H9 (cell line): ENCODE data around the gene LYPD5. TPM values are rescaled to one million over a fixed set of nuclear protein-coding genes. Genes with fewer than 3 reads are reported as not detected.

Source experiments
- DNase-seq: peaks from one replicate; pipeline ENCODE4 v3.0.0-alpha.2; 2017
- H2AFZ ChIP-seq: one replicate; pipeline ENCODE4 v1.6.1; 2013; ENCODE audit warnings: mild to moderate bottlenecking, low read length, control low read depth, moderate library complexity
- H2AK5ac ChIP-seq: 2 replicates; pipeline ENCODE4 v1.6.1; 2013; ENCODE audit warnings: low read length, control low read depth, mixed read lengths; ENCODE audit not compliant: insufficient read length
- H2BK120ac ChIP-seq: one replicate; pipeline ENCODE4 v1.6.1; 2013; ENCODE audit warnings: low read depth, mild to moderate bottlenecking, low read length, control low read depth, inconsistent platforms; ENCODE audit not compliant: poor library complexity, severe bottlenecking
- H2BK12ac ChIP-seq: 2 replicates; pipeline ENCODE4 v1.6.1; 2013; ENCODE audit warnings: low read length, control low read depth, mixed read lengths, low read depth; ENCODE audit not compliant: insufficient read length
- H2BK15ac ChIP-seq: 2 replicates; pipeline ENCODE4 v1.6.1; 2013; ENCODE audit warnings: low read depth, low read length, control low read depth
- H2BK20ac ChIP-seq: one replicate; pipeline ENCODE4 v1.6.1; 2013; ENCODE audit warnings: low read depth, mild to moderate bottlenecking, low read length, control low read depth, inconsistent platforms; ENCODE audit not compliant: poor library complexity, severe bottlenecking
- H2BK5ac ChIP-seq: 2 replicates; pipeline ENCODE4 v1.6.1; 2013; ENCODE audit warnings: low read length, control low read depth, mixed read lengths; ENCODE audit not compliant: insufficient read length
- H3K14ac ChIP-seq: 2 replicates; pipeline ENCODE4 v1.6.1; 2013; ENCODE audit warnings: low read length, control low read depth; ENCODE audit not compliant: insufficient read depth
- H3K18ac ChIP-seq: 2 replicates; pipeline ENCODE4 v1.6.1; 2013; ENCODE audit warnings: low read depth, mild to moderate bottlenecking, mixed read lengths, low read length, control low read depth; ENCODE audit not compliant: insufficient read length
- H3K23ac ChIP-seq: 2 replicates; pipeline ENCODE4 v1.6.1; 2013; ENCODE audit warnings: low read length, control low read depth, mixed read lengths, low read depth; ENCODE audit not compliant: insufficient read length
- H3K23me2 ChIP-seq: 2 replicates; pipeline ENCODE4 v1.6.1; 2013; ENCODE audit warnings: low read depth, mild to moderate bottlenecking, mixed read lengths, low read length, control low read depth; ENCODE audit not compliant: insufficient read length, poor library complexity, severe bottlenecking
- H3K27ac ChIP-seq: 2 replicates; pipeline ENCODE4 v1.5.1; 2013; ENCODE audit warnings: low read length, control low read depth, mixed read lengths, low read depth; ENCODE audit not compliant: insufficient read length
- H3K27me3 ChIP-seq: 2 replicates; pipeline ENCODE4 v1.6.1; 2013; ENCODE audit warnings: low read length, control low read depth, inconsistent platforms; ENCODE audit not compliant: insufficient read depth
- H3K4ac ChIP-seq: 2 replicates; pipeline ENCODE4 v1.6.1; 2013; ENCODE audit warnings: low read depth, mild to moderate bottlenecking, control low read depth, inconsistent platforms, low read length, moderate library complexity
- H3K4me1 ChIP-seq: 2 replicates; pipeline ENCODE4 v1.6.1; 2013; ENCODE audit warnings: low read length, control low read depth, inconsistent platforms; ENCODE audit not compliant: insufficient read depth
- H3K4me2 ChIP-seq: 2 replicates; pipeline ENCODE4 v1.6.1; 2013; ENCODE audit warnings: low read length, control low read depth, mixed read lengths; ENCODE audit not compliant: insufficient read length, insufficient read depth
- H3K56ac ChIP-seq: 2 replicates; pipeline ENCODE4 v1.6.1; 2013; ENCODE audit warnings: low read depth, mild to moderate bottlenecking, mixed read lengths, low read length, control low read depth; ENCODE audit not compliant: insufficient read length
- H3K79me1 ChIP-seq: 2 replicates; pipeline ENCODE4 v1.6.1; 2013; ENCODE audit warnings: low read depth, mild to moderate bottlenecking, moderate library complexity, low read length, control low read depth, inconsistent platforms; ENCODE audit not compliant: insufficient read depth, poor library complexity, severe bottlenecking
- H3K79me2 ChIP-seq: 2 replicates; pipeline ENCODE4 v1.6.1; 2013; ENCODE audit warnings: low read length, control low read depth, inconsistent platforms; ENCODE audit not compliant: insufficient read depth
- H3K9ac ChIP-seq: 2 replicates; pipeline ENCODE4 v1.6.1; 2013; ENCODE audit warnings: low read length, control low read depth, mixed read lengths; ENCODE audit not compliant: insufficient read length; ENCODE audit errors: extremely low read depth
- H3K9me3 ChIP-seq: one replicate; pipeline ENCODE4 v1.6.1; 2013; ENCODE audit warnings: low read depth, low read length, inconsistent platforms; ENCODE audit not compliant: control insufficient read depth
- H3T11ph ChIP-seq: one replicate; pipeline ENCODE4 v1.6.1; 2013; ENCODE audit warnings: mild to moderate bottlenecking, low read length, control low read depth, inconsistent platforms
- H4K20me1 ChIP-seq: one replicate; pipeline ENCODE4 v1.6.1; 2013; ENCODE audit not compliant: control insufficient read depth, insufficient read length, insufficient read depth
- H4K5ac ChIP-seq: 2 replicates; pipeline ENCODE4 v1.6.1; 2013; ENCODE audit warnings: low read depth, mild to moderate bottlenecking, mixed read lengths, low read length, control low read depth; ENCODE audit not compliant: insufficient read length
- H4K8ac ChIP-seq: replicated peaks from 2 replicates; pipeline ENCODE4 v1.6.1; 2013; ENCODE audit warnings: low read length, control low read depth, mixed read lengths, low read depth; ENCODE audit not compliant: insufficient read length
- H4K91ac ChIP-seq: 2 replicates; pipeline ENCODE4 v1.6.1; 2013; ENCODE audit warnings: low read depth, mild to moderate bottlenecking, moderate library complexity, mixed read lengths, low read length, control low read depth; ENCODE audit not compliant: insufficient read length
- H3K27ac Mint-ChIP-seq, 3 experiments: 2 replicates in 2 of 3; 3 replicates in 1 of 3; pipeline ENCODE4 v1.8.0; 2020 to 2021; ENCODE audit warnings: mixed read lengths in 3 of 3, mild to moderate bottlenecking in 1 of 3, moderate library complexity in 1 of 3
- H3K27me3 Mint-ChIP-seq: 2 replicates; pipeline ENCODE4 v1.8.0; 2021; ENCODE audit warnings: low read depth, mild to moderate bottlenecking, moderate library complexity, mixed read lengths
- H3K36me3 Mint-ChIP-seq, 3 experiments: 2 replicates in 2 of 3; 3 replicates in 1 of 3; pipeline ENCODE4 v1.8.0; 2020 to 2021; ENCODE audit warnings: low read depth in 3 of 3, mixed read lengths in 3 of 3; ENCODE audit not compliant: insufficient read depth in 1 of 3
- H3K4me1 Mint-ChIP-seq, 2 experiments: 2 replicates each; pipeline ENCODE4 v1.8.0; 2020; ENCODE audit warnings: mixed read lengths in 2 of 2
- H3K4me3 Mint-ChIP-seq, 2 experiments: 2 replicates in 1 of 2; 3 replicates in 1 of 2; pipeline ENCODE4 v1.8.0; 2020 to 2021; ENCODE audit warnings: mild to moderate bottlenecking in 2 of 2, mixed read lengths in 2 of 2, moderate library complexity in 1 of 2
- H3K9me3 Mint-ChIP-seq, 2 experiments: 2 replicates in 1 of 2; 3 replicates in 1 of 2; pipeline ENCODE4 v1.8.0; 2020; ENCODE audit warnings: mild to moderate bottlenecking in 2 of 2, mixed read lengths in 2 of 2, moderate library complexity in 1 of 2
- CTCF ChIP-seq: fragments of 200-600 bp; sonication (generic); conservative IDR thresholded peaks from 3 replicates; pipeline ENCODE4 v1.8.0; 2021; ENCODE audit warnings: antibody characterized with exemption, mild to moderate bottlenecking
- WGBS: extraction: QIAGEN DNeasy Blood & Tissue Kit; methylation state at CpG from one replicate; pipeline ENCODE4 v1.1.7; 2013; ENCODE audit warnings: missing lambda C conversion rate, low lambda C conversion rate, mixed read lengths; ENCODE audit not compliant: insufficient read length; ENCODE audit errors: extremely low coverage; 5-methylcytosine and 5-hydroxymethylcytosine counted together
- total RNA-seq: library from RNA; stranded (reverse); gene quantifications from 2 replicates; pipeline ENCODE4 v1.2.1, GENCODE V29; 2021

LYPD5 gene
- total RNA-seq, 1 experiment from 2014 or later: 0.50 TPM

GRCh38 chr19:43786665-43787064 lies 15.6 kb downstream of the LYPD5 start:
- Mint-ChIP-seq H3K36me3 (no peaks in the 10 kb centered on the region; a peak in 1 of 7 replicates), H3K4me1 (peaks cover 5 to 7% of the 10 kb centered on the region in 2 experiments)
- H3K23ac ChIP-seq: no peak overlapping the region

More at GRCh38 chr19:43786665-43787064, 15.6 kb downstream of the LYPD5 start:
- Histone ChIP-seq H3K9ac (no peak overlapping the region), H3K14ac (no peak overlapping the region), H3K56ac (no peak overlapping the region), H4K5ac (no peak overlapping the region), H4K20me1 (no peaks in the 10 kb centered on the region), H3K4ac (no peak overlapping the region), H2BK20ac (no peak overlapping the region), H3K27ac (no peak overlapping the region), H3K23me2 (no peaks in the 10 kb centered on the region), H3K27me3 (no peaks in the 10 kb centered on the region), H4K91ac (no peak overlapping the region), H2BK5ac (no peak overlapping the region), H4K8ac (no peak overlapping the region), H3K4me2 (no peak overlapping the region), H3K4me1 (no peaks in the 10 kb centered on the region), H3K18ac (no peak overlapping the region), H2BK12ac (no peak overlapping the region), H2AFZ (no peak overlapping the region), H2BK120ac (no peak overlapping the region), H2BK15ac (no peak overlapping the region), H2AK5ac (no peak overlapping the region), H3K79me1 (no peaks in the 10 kb centered on the region), H3T11ph (no peak overlapping the region), H3K79me2 (no peaks in the 10 kb centered on the region), H3K9me3 (no peaks in the 10 kb centered on the region)
- WGBS: no CpG with 5 or more reads among the region's 1 CpG
- DNase-seq: no peak
- H3K9me3 Mint-ChIP-seq: no peaks in the 10 kb centered on the region; a peak in 1 of 5 replicates
- H3K4me3 Mint-ChIP-seq: no peak overlapping the region
- no peak for TF ChIP-seq CTCF
- H3K27ac Mint-ChIP-seq: no peak overlapping the region
- peaks cover 15% of the 10 kb centered on the region for H3K27me3 Mint-ChIP-seq
